Dendritic cell treated with granulocyte-macrophage colony-stimulating factor and Interleukin-4, amounts not matched to agents 40 ng/mL and 50 ng/mL, for 4 days (primary cell): ENCODE data around the gene ELOB.

Experiments
- H3K27ac Mint-ChIP-seq: one replicate; pipeline ENCODE4 v1.8.0; 2022; ENCODE audit warnings: mild to moderate bottlenecking, mixed read lengths
- H3K27me3 Mint-ChIP-seq: one replicate; pipeline ENCODE4 v1.8.0; 2022; ENCODE audit warnings: mild to moderate bottlenecking, mixed read lengths
- H3K36me3 Mint-ChIP-seq: one replicate; pipeline ENCODE4 v1.8.0; 2022; ENCODE audit warnings: low read depth, mixed read lengths
- H3K4me1 Mint-ChIP-seq: one replicate; pipeline ENCODE4 v1.8.0; 2022; ENCODE audit warnings: low read depth, mixed read lengths
- H3K4me3 Mint-ChIP-seq: one replicate; pipeline ENCODE4 v1.8.0; 2022; ENCODE audit warnings: mild to moderate bottlenecking, moderate library complexity, mixed read lengths
- H3K9me3 Mint-ChIP-seq: one replicate; pipeline ENCODE4 v1.8.0; 2022; ENCODE audit warnings: mixed read lengths
- intact Hi-C: fragments of 100-400 bp; cut with micrococcal nuclease; formaldehyde crosslinking; loops from one replicate; pipeline ENCODE4 v1.15.0; 2022

Gene ELOB

GRCh38 chr16:2748757-2749455, 28.2 kb downstream of the ELOB start:
- Mint-ChIP-seq H3K4me1 (peaks cover 17% of the 10 kb centered on the region), H3K9me3 (no peaks in the 10 kb centered on the region), H3K27me3 (peaks cover 5% of the 10 kb centered on the region), H3K27ac (no peak overlapping the region), H3K4me3 (no peak overlapping the region), H3K36me3 (peaks cover 23% of the 10 kb centered on the region)
- intact Hi-C loops, result no loop called here

- no peak overlapping the region for H3K4me3 Mint-ChIP-seq
- no peak overlapping the region for H3K27ac Mint-ChIP-seq
- H3K4me1 Mint-ChIP-seq, result peaks cover under 1% of the 10 kb centered on the region
- intact Hi-C loops, result no loop called here
- peaks cover 9% of the 10 kb centered on the region for H3K36me3 Mint-ChIP-seq
- H3K9me3 Mint-ChIP-seq, result no peaks in the 10 kb centered on the region
- peaks cover 5% of the 10 kb centered on the region for H3K27me3 Mint-ChIP-seq
Measured at GRCh38 chr16:2745961-2746360, 31.1 kb downstream of the ELOB start.

- Mint-ChIP-seq H3K4me3 (no peak overlapping the region), H3K9me3 (no peaks in the 10 kb centered on the region), H3K4me1 (peaks cover 7% of the 10 kb centered on the region), H3K27ac (no peak overlapping the region), H3K36me3 (peaks cover 9% of the 10 kb centered on the region), H3K27me3 (peaks cover 9% of the 10 kb centered on the region)
- intact Hi-C loops, result no loop called here
Measured at GRCh38 chr16:2745116-2745890, 31.8 kb downstream of the ELOB start.

GRCh38 chr16:2744711-2745110, 32.4 kb downstream of the ELOB start:
- no peak overlapping the region for H3K27ac Mint-ChIP-seq
- no peaks in the 10 kb centered on the region for H3K9me3 Mint-ChIP-seq
- H3K4me3 Mint-ChIP-seq, result no peak overlapping the region
- H3K4me1 Mint-ChIP-seq, result peaks cover 7% of the 10 kb centered on the region
- H3K36me3 Mint-ChIP-seq, result peaks cover 5% of the 10 kb centered on the region
- intact Hi-C loops, result no loop called here
- peaks cover 10% of the 10 kb centered on the region for H3K27me3 Mint-ChIP-seq

- H3K27ac Mint-ChIP-seq, result peak overlapping the region; percentile 16
- H3K9me3 Mint-ChIP-seq, result no peaks in the 10 kb centered on the region
- peaks cover 10% of the 10 kb centered on the region for H3K27me3 Mint-ChIP-seq
- H3K4me3 Mint-ChIP-seq, result no peak overlapping the region
- no peaks in the 10 kb centered on the region for H3K36me3 Mint-ChIP-seq
- intact Hi-C loops, result no loop called here
- H3K4me1 Mint-ChIP-seq, result peaks cover 7% of the 10 kb centered on the region
Measured at GRCh38 chr16:2743007-2743810, 33.9 kb downstream of the ELOB start.

- Mint-ChIP-seq H3K4me1 (peaks cover 7% of the 10 kb centered on the region), H3K27ac (no peak overlapping the region), H3K36me3 (no peaks in the 10 kb centered on the region), H3K9me3 (no peaks in the 10 kb centered on the region), H3K4me3 (no peak overlapping the region), H3K27me3 (peaks cover 10% of the 10 kb centered on the region)
- intact Hi-C loops, result no loop called here
Measured at GRCh38 chr16:2742323-2743006, 34.6 kb downstream of the ELOB start.

GRCh38 chr16:2741168-2741567, 35.9 kb downstream of the ELOB start:
- Mint-ChIP-seq H3K36me3 (no peaks in the 10 kb centered on the region), H3K27ac (peak overlapping the region; percentile 1), H3K4me3 (no peak overlapping the region), H3K4me1 (peaks cover 7% of the 10 kb centered on the region), H3K9me3 (no peaks in the 10 kb centered on the region), H3K27me3 (peaks cover 10% of the 10 kb centered on the region)
- intact Hi-C loops, result no loop called here

GRCh38 chr16:2740476-2740875, 36.6 kb downstream of the ELOB start:
- no peak overlapping the region for H3K4me3 Mint-ChIP-seq
- no peaks in the 10 kb centered on the region for H3K36me3 Mint-ChIP-seq
- H3K4me1 Mint-ChIP-seq, result peaks cover 7% of the 10 kb centered on the region
- no peaks in the 10 kb centered on the region for H3K9me3 Mint-ChIP-seq
- peaks cover 8% of the 10 kb centered on the region for H3K27me3 Mint-ChIP-seq
- H3K27ac Mint-ChIP-seq, result peak overlapping the region; percentile 1
- intact Hi-C loops, result no loop called here

GRCh38 chr16:2739625-2740430, 37.3 kb downstream of the ELOB start:
- intact Hi-C loops, result no loop called here
- peaks cover 7% of the 10 kb centered on the region for H3K27me3 Mint-ChIP-seq
- H3K4me3 Mint-ChIP-seq, result no peak overlapping the region
- peak overlapping the region; percentile 1 for H3K27ac Mint-ChIP-seq
- H3K4me1 Mint-ChIP-seq, result peaks cover 7% of the 10 kb centered on the region
- no peaks in the 10 kb centered on the region for H3K36me3 Mint-ChIP-seq
- no peaks in the 10 kb centered on the region for H3K9me3 Mint-ChIP-seq

- Mint-ChIP-seq H3K27me3 (peaks cover 5% of the 10 kb centered on the region), H3K9me3 (no peaks in the 10 kb centered on the region), H3K4me1 (peaks cover 7% of the 10 kb centered on the region), H3K36me3 (no peaks in the 10 kb centered on the region), H3K27ac (no peak overlapping the region), H3K4me3 (no peak overlapping the region)
- intact Hi-C loops, result no loop called here
Measured at GRCh38 chr16:2738615-2739014, 38.5 kb downstream of the ELOB start.

GRCh38 chr16:2737895-2738418, 39.1 kb downstream of the ELOB start:
- no peaks in the 10 kb centered on the region for H3K36me3 Mint-ChIP-seq
- intact Hi-C loops, result no loop called here
- no peak overlapping the region for H3K27ac Mint-ChIP-seq
- no peak overlapping the region for H3K4me3 Mint-ChIP-seq
- H3K27me3 Mint-ChIP-seq, result peaks cover 5% of the 10 kb centered on the region
- no peaks in the 10 kb centered on the region for H3K9me3 Mint-ChIP-seq
- peaks cover 7% of the 10 kb centered on the region for H3K4me1 Mint-ChIP-seq

GRCh38 chr16:2737238-2737605, 39.9 kb downstream of the ELOB start:
- H3K27me3 Mint-ChIP-seq, result peaks cover 5% of the 10 kb centered on the region
- H3K4me1 Mint-ChIP-seq, result peaks cover 7% of the 10 kb centered on the region
- H3K9me3 Mint-ChIP-seq, result no peaks in the 10 kb centered on the region
- no peaks in the 10 kb centered on the region for H3K36me3 Mint-ChIP-seq
- no peak overlapping the region for H3K4me3 Mint-ChIP-seq
- intact Hi-C loops, result no loop called here
- peak overlapping the region; percentile 54 for H3K27ac Mint-ChIP-seq
